Neuronal stem cell (in vitro differentiated cells): ENCODE results near the gene SESN3.

ENCODE experiments used
- DNase-seq: peaks from one replicate; pipeline ENCODE4 v3.0.0-alpha.2; 2013; ENCODE audit warnings: low spot score
- H2AFZ ChIP-seq: one replicate; pipeline ENCODE4 v1.6.1; 2013; ENCODE audit warnings: mild to moderate bottlenecking, low read length, inconsistent platforms
- H2AK5ac ChIP-seq: 2 replicates; pipeline ENCODE4 v1.6.1; 2013; ENCODE audit warnings: low read depth, mild to moderate bottlenecking, inconsistent platforms, low read length, moderate library complexity, mixed read lengths
- H2BK120ac ChIP-seq: 2 replicates; pipeline ENCODE4 v1.6.1; 2013; ENCODE audit warnings: low read depth, mild to moderate bottlenecking, inconsistent platforms, low read length, moderate library complexity, mixed read lengths
- H2BK12ac ChIP-seq: one replicate; pipeline ENCODE4 v1.6.1; 2013; ENCODE audit warnings: low read length, inconsistent platforms
- H2BK15ac ChIP-seq: 2 replicates; pipeline ENCODE4 v1.6.1; 2013; ENCODE audit warnings: mild to moderate bottlenecking, low read length, inconsistent platforms, mixed read lengths
- H2BK5ac ChIP-seq: one replicate; pipeline ENCODE4 v1.6.1; 2013; ENCODE audit warnings: inconsistent platforms, mild to moderate bottlenecking, low read length, moderate library complexity
- H3K14ac ChIP-seq: one replicate; pipeline ENCODE4 v1.6.1; 2013; ENCODE audit warnings: low read length, inconsistent platforms
- H3K18ac ChIP-seq: 2 replicates; pipeline ENCODE4 v1.6.1; 2013; ENCODE audit warnings: low read length, inconsistent platforms
- H3K23ac ChIP-seq: 2 replicates; pipeline ENCODE4 v1.6.1; 2013; ENCODE audit warnings: low read depth, mild to moderate bottlenecking, mixed read lengths, low read length, inconsistent platforms; ENCODE audit not compliant: poor library complexity
- H3K27ac ChIP-seq: replicated peaks from 3 replicates; pipeline ENCODE4 v1.5.1; 2013; ENCODE audit warnings: low read length, inconsistent platforms
- H3K27me3 ChIP-seq, 3 experiments: 2 replicates each; pipeline ENCODE4 v1.6.1; 2013; ENCODE audit warnings: low read length in 3 of 3, mild to moderate bottlenecking in 2 of 3, inconsistent platforms in 1 of 3, low read depth in 1 of 3, mixed read lengths in 1 of 3, moderate library complexity in 1 of 3; ENCODE audit not compliant: control insufficient read depth in 3 of 3, insufficient read depth in 3 of 3
- H3K36me3 ChIP-seq, 2 donors: replicated peaks in 1 of 2; 2 replicates each; pipeline ENCODE4 v1.6.1; 2013; ENCODE audit warnings: low read length in 2 of 2; ENCODE audit not compliant: control insufficient read depth in 2 of 2, insufficient read depth in 2 of 2
- H3K4ac ChIP-seq: 2 replicates; pipeline ENCODE4 v1.6.1; 2013; ENCODE audit warnings: inconsistent platforms, mild to moderate bottlenecking, low read length, moderate library complexity
- H3K4me1 ChIP-seq, 2 donors: 1 replicate in 1 of 2; 2 replicates in 1 of 2; pipeline ENCODE4 v1.6.1; 2013; ENCODE audit warnings: low read length in 2 of 2, low read depth in 1 of 2; ENCODE audit not compliant: control insufficient read depth in 2 of 2, insufficient read depth in 1 of 2
- H3K4me2 ChIP-seq: one replicate; pipeline ENCODE4 v1.6.1; 2013; ENCODE audit warnings: mild to moderate bottlenecking, low read length, inconsistent platforms; ENCODE audit not compliant: insufficient read depth, poor library complexity, severe bottlenecking
- H3K4me3 ChIP-seq, 2 donors: 2 replicates each; pipeline ENCODE4 v1.5.1; 2013; ENCODE audit warnings: low read length in 2 of 2, mild to moderate bottlenecking in 2 of 2, inconsistent platforms in 1 of 2, moderate library complexity in 1 of 2
- H3K79me1 ChIP-seq: one replicate; pipeline ENCODE4 v1.6.1; 2013; ENCODE audit warnings: low read depth, mild to moderate bottlenecking, inconsistent platforms, low read length, moderate library complexity
- H3K9ac ChIP-seq: one replicate; pipeline ENCODE4 v1.6.1; 2013; ENCODE audit warnings: mild to moderate bottlenecking, low read depth, low read length, inconsistent platforms; ENCODE audit not compliant: poor library complexity
- H3K9me3 ChIP-seq, 2 donors: replicated peaks in 1 of 2; 2 replicates each; pipeline versions ENCODE3 to v1.6.1; 2013; ENCODE audit warnings: low read length in 2 of 2, mild to moderate bottlenecking in 2 of 2, inconsistent platforms in 1 of 2, low read depth in 1 of 2, mixed read lengths in 1 of 2, moderate library complexity in 1 of 2; ENCODE audit not compliant: control insufficient read depth in 2 of 2, insufficient read depth in 1 of 2
- H4K8ac ChIP-seq: one replicate; pipeline ENCODE4 v1.6.1; 2013; ENCODE audit warnings: low read depth, mild to moderate bottlenecking, inconsistent platforms, low read length, moderate library complexity
- H4K91ac ChIP-seq: one replicate; pipeline ENCODE4 v1.6.1; 2013; ENCODE audit warnings: low read length, low read depth, mild to moderate bottlenecking, inconsistent platforms; ENCODE audit not compliant: poor library complexity
- WGBS, 2 donors: extraction: QIAGEN DNeasy Blood & Tissue Kit; methylation state at CpG; one replicate each; pipeline ENCODE4 v1.1.7; 2013; ENCODE audit warnings: missing lambda C conversion rate in 2 of 2, mixed read lengths in 1 of 2; ENCODE audit not compliant: insufficient read length in 2 of 2, insufficient replicate concordance in 1 of 2; ENCODE audit errors: extremely low coverage in 2 of 2; 5-methylcytosine and 5-hydroxymethylcytosine counted together

The SESN3 gene

DNA sequence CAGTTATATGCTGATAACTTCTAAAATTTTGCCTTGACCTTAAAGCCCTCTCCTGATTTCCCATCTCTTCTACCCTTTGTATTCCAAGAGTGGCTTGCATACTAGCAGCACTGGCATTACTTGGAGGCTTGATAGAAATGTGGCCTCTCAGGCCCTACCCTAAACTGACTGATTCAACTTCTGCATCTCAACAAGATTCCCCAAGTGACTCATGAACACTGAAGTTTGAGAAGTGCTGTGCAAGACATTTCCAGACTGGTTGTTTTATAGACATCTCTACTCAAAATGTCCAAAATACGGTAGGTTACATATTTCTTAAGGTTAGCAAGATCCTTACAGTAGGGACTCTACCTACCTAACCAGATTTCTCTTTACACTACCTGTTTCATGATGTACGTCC is 48.6 kb downstream of the SESN3 start:
- Histone ChIP-seq H3K4me2 (no peak overlapping the region), H3K27me3 (no peaks in the 10 kb centered on the region), H2BK15ac (no peak overlapping the region), H3K14ac (no peak overlapping the region), H4K8ac (no peak overlapping the region), H3K4ac (no peak overlapping the region), H3K9ac (no peak overlapping the region), H3K27ac (no peak overlapping the region), H2BK12ac (no peak overlapping the region), H3K4me3 (no peak overlapping the region), H3K18ac (no peak overlapping the region), H3K4me1 (no peaks in the 10 kb centered on the region), H3K9me3 (no peaks in the 10 kb centered on the region), H2AFZ (no peak overlapping the region), H4K91ac (no peak overlapping the region), H3K23ac (no peak overlapping the region), H2BK120ac (no peak overlapping the region), H3K36me3 (peaks cover 11 to 79% of the 10 kb centered on the region in 2 donors), H3K79me1 (no peaks in the 10 kb centered on the region), H2AK5ac (no peak overlapping the region), H2BK5ac (no peak overlapping the region)
- DNase-seq, result no peak
- no CpG with 5 or more reads among the region's 2 CpGs for WGBS, 2 donors

DNA sequence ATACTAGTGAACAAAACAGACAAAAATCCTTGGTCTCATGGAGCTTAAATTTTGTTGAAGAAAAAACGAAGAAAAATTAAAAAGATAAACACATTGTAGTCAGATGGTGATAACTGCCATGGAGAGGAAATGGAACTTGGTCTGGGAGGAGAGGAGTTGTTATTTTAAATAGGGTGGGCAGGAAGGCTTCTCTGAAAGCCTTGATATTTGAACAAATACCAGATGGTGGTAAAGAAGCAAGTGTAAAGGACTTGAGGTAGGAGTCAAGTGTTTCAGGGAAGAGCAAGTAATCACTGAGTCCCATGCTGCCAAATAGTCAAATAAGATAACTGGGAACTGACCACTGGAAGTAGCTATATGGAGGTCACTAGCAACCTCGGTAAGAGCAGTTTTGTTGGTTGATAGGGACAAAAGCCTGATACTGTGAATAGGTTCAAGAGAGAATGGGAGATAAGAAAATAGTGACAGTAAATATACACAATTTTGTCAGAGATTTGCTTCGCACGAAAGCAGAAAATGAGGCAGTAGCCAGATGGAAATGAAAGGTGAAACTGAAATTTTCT is 55.1 kb downstream of the SESN3 start:
- Histone ChIP-seq H4K8ac (no peak overlapping the region), H3K4me2 (no peak overlapping the region), H2AFZ (no peak overlapping the region), H4K91ac (no peak overlapping the region), H3K14ac (no peak overlapping the region), H2BK12ac (no peak overlapping the region), H3K9me3 (no peaks in the 10 kb centered on the region), H2AK5ac (no peak overlapping the region), H3K4me3 (no peak overlapping the region), H3K23ac (no peak overlapping the region), H3K27me3 (no peaks in the 10 kb centered on the region), H3K9ac (no peak overlapping the region), H3K79me1 (no peaks in the 10 kb centered on the region), H3K27ac (no peak overlapping the region), H2BK15ac (no peak overlapping the region), H2BK120ac (no peak overlapping the region), H3K4ac (no peak overlapping the region), H2BK5ac (no peak overlapping the region), H3K18ac (no peak overlapping the region), H3K4me1 (no peaks in the 10 kb centered on the region), H3K36me3 (peaks cover 8 to 95% of the 10 kb centered on the region in 2 donors)
- WGBS, 2 donors, result no CpG with 5 or more reads among the region's 4 CpGs
- DNase-seq, result no peak

DNA sequence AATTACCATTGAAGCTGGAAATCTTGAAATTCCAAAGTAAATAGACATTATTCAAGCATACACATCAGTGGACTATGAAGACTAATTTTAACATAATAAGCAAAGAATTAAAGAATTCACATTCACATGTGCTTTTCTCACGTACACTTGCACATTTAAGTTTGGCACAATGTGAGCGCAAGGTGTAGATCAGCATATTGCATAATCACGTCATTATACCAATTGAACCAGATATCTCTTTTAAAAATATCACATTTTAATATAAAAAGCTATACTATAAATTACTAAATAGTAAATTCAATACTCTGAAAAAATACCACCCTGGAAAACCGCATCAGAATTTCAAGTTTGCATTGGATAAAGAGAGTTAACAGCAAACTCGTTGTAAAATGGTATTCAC is 60.7 kb downstream of the SESN3 start:
- Histone ChIP-seq H2BK12ac (no peak overlapping the region), H2BK120ac (no peak overlapping the region), H3K23ac (no peak overlapping the region), H3K79me1 (no peaks in the 10 kb centered on the region), H2BK15ac (no peak overlapping the region), H3K14ac (no peak overlapping the region), H2AK5ac (no peak overlapping the region), H4K8ac (no peak overlapping the region), H3K36me3 (peaks cover 2 to 53% of the 10 kb centered on the region in 2 donors), H2BK5ac (no peak overlapping the region), H3K9me3 (no peaks in the 10 kb centered on the region), H4K91ac (no peak overlapping the region), H3K27me3 (no peaks in the 10 kb centered on the region), H3K4me1 (no peaks in the 10 kb centered on the region), H3K9ac (no peak overlapping the region), H3K4me3 (no peak overlapping the region), H2AFZ (no peak overlapping the region), H3K18ac (no peak overlapping the region), H3K4ac (no peak overlapping the region), H3K27ac (no peak overlapping the region), H3K4me2 (no peak overlapping the region)
- WGBS, 2 donors, result no CpG with 5 or more reads among the region's 5 CpGs
- DNase-seq, result no peak

DNA sequence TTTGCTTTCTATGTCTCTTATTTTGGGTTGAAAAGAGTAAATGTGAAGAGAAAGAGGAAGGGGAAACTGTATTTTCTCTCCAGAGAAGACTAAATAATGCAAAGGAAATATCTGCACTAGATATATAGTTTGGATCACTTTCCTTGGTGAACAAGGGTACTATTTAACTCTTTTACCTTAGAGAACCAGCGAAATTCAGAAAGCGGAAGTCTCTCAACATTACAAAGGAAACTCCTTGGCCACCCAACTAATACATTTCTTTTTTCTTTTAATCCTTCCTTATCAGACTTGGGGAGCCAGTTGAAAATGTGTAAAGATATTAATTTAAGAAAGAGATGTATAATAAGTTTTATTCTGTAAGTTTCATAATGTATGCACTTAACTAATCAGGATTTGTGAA is 64.2 kb downstream of the SESN3 start:
- no peak overlapping the region for H3K4me3 ChIP-seq
- H3K4me2 ChIP-seq, result no peak overlapping the region
- H3K14ac ChIP-seq, result no peak overlapping the region
- H4K91ac ChIP-seq, result no peak overlapping the region
- H2BK12ac ChIP-seq, result no peak overlapping the region
- H3K27me3 ChIP-seq, result no peaks in the 10 kb centered on the region
- no peak overlapping the region for H2BK15ac ChIP-seq
- no peak overlapping the region for H2AFZ ChIP-seq
- H3K4ac ChIP-seq, result no peak overlapping the region
- no CpG with 5 or more reads among the region's 2 CpGs for WGBS, 2 donors
- H2AK5ac ChIP-seq, result no peak overlapping the region
- DNase-seq, result no peak
- H2BK120ac ChIP-seq, result no peak overlapping the region
- no peak overlapping the region for H3K23ac ChIP-seq
- H3K9me3 ChIP-seq, result no peaks in the 10 kb centered on the region
- H3K9ac ChIP-seq, result no peak overlapping the region
- no peak overlapping the region for H3K18ac ChIP-seq
- H3K4me1 ChIP-seq, result no peaks in the 10 kb centered on the region
- H4K8ac ChIP-seq, result no peak overlapping the region
- H2BK5ac ChIP-seq, result no peak overlapping the region
- peaks cover 0 to 20% of the 10 kb centered on the region in 2 donors for H3K36me3 ChIP-seq
- no peak overlapping the region for H3K27ac ChIP-seq
- no peaks in the 10 kb centered on the region for H3K79me1 ChIP-seq
